NCI-H1417 (cell line): ENCODE results near the gene CDCA7.
A peak's percentile ranks its signal among the peaks of the same experiment; 100 is the strongest.
"Not testable (repeated sequence)": the region's sequence is repeated elsewhere in the genome, so short reads cannot be mapped to it uniquely, and the experiment has no call there.

Experiments used
- DNase-seq, 3 experiments: peaks; one replicate each; lab custom pipeline; 2025; lab: John Stamatoyannopoulos, UW

Gene CDCA7

GRCh38 chr2:173354582-173355131 lies at the start of gene CDCA7:
CDCA7 (plus strand) TSS chr2:173354872; CDS start chr2:173354964, 92 bp downstream.
- peak; percentile 71 to 78 (median 74) for DNase-seq

DNA sequence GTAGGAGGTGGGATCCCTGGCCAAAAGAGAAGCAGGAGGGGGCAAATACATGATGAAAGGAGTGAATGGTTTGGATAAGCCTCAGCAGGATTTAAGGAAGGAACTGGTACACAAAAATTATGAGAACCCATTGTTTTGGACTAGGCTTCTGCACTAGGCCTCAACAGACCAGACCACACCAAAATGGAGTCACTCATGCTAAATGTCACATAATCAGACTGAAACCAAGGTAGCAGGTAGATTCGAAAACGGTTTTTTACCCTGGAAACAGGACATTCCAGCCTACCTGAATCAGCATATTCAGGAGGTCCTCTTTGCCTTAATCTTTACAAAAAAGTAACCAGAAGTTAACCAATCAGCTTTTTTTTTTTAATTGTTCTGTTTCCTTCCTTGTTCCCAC lies 49.4 kb upstream of the CDCA7 start:
- DNase-seq = no peak

GRCh38 chr2:173307293-173307692 lies 47.4 kb upstream of the CDCA7 start:
- no peak for DNase-seq

GRCh38 chr2:173309370-173309769 lies 45.3 kb upstream of the CDCA7 start:
- not testable (repeated sequence) for DNase-seq

- no peak for DNase-seq
Observed at GRCh38 chr2:173311844-173312606, 42.6 kb upstream of the CDCA7 start.

GRCh38 chr2:173323371-173323770 lies 31.3 kb upstream of the CDCA7 start:
- DNase-seq = no peak

DNA sequence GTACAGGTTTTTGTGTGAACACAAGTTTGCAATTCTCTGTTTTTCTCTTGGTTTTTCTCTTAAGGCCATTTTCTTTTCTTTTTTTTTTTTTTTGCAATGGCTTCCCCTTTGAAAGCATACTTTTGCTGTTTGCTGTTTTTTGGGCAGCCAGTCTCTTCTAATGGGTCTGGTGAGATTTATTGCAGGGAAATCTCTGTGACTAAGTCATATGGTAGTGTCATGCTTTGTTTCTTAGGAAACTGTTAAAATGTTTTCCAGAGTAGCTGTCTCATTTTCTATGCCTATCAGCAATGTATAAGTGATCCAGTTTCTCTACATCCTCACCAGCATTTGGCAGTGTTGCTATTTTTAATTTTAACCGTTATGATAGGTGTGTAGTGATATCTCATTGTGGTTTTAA lies 27.9 kb upstream of the CDCA7 start:
- DNase-seq = no peak

DNA sequence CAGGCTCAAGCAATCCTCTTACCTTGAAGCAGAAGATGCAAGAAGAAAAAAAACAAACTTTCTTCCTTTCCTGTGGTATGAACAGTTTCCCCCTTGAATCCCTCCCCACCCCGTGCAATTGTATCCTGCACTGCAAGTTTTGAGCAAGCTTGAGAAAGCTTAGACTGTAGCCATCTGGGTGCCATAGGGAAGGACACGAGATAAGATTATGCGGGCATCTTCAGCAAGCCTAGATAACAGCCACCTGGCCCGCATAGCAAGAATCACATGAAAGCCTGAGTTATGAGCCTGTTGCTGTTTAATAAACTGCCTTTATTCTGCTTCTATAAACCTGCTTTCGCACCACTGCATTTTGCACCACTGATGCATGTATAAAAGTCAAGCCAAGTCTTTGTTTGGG lies 27.3 kb upstream of the CDCA7 start:
- no peak for DNase-seq

DNA sequence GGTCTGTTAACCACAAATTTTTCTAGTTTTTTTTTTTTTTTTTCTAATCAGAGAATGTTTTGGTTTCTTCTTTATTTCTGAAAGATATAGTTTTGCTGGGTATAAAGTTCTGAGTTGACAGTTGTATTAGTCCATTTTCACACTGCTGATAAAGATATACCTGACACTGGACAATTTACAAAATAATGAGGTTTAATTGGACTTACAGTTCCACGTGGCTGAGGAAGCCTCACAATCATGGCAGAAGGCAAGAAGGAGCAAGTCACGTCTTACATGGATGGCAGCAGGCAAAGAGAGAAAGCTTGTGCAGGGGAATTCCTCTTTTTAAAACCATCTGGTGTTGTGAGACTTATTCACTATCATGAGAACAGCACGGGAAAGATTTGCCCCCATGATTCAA lies 21.7 kb upstream of the CDCA7 start:
- not testable (repeated sequence) for DNase-seq

GRCh38 chr2:173339807-173340206 lies 14.9 kb upstream of the CDCA7 start:
- no peak for DNase-seq

DNA sequence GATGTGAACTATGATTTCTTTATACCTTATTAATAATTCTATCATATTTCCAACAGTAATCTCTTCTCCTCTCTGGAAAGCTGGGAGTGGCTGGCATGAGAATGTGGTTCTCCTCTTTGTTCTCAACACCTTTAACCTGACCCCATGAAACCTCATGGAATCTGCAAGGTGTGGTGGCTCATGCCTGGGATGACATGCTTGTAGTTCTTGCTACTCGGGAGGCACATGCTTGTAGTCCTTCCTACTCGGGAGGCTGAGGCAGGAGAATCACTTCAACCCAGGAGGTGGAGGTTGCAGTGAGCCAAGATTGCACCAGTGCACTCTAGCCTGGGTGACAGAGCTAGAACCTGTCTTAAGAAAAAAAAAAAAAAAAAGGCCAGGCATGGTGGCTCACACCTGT lies 10.8 kb upstream of the CDCA7 start:
- no peak for DNase-seq

DNA sequence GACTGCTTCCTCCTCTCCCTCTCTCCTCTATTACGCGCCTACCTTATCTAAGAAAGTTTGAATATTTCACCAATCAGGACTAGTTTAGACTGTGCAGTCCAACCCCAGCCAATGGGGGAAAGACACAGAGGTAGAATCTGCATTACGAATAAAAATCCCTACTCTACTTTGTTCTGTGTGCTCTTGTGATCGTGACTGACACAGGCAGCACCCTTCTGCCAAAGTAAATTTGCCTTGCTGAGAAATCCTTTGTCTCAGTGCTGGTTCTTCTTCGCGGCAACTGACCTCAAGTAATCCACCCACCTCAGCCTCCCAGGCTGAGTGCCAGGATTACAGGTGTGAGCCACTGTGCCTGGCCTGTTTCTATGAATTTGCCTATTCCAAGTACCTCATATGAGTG lies 8.6 kb upstream of the CDCA7 start:
- no peak for DNase-seq

DNA sequence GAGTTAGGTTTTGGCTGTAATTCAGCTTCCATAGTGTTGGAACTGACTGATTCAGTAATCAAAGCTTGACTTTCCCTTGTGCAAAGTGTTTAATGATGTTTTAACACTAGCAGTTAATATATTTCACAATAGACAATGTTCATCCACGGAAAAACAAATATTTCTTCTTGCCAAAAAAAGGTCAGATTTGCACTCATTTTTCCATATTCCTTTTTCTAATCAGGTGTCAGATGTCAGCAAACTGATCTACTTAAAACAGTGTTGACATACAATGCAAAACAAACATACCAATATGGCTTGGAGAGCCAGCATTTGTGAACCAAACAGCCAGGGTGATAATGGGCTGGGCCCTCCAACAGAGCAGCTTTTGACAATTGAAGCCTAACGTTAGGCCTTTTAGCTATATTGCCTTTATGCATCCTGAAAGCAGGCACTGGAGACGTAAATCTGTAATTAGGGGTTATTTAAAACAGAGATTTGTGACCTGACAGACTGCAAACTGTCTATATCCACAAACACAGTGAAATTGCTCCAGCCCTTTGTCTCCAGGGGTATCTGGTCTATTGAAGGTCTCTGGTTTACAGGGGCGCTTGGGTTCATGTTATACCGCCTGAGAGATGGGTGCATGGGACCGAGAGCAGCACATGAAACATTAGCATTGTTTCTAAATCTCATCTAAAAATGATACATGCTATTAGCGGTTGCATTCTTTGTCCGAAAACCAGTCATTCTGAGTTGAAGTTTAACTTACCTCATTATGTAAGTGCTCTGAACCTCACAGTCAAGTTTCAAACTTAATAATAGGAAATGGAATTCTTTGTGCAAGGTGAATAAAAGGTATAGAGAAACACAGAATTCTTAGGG lies 7.1 kb upstream of the CDCA7 start:
- DNase-seq = peak; percentile 6 to 90 (median 54)

GRCh38 chr2:173349287-173349686 lies 5.4 kb upstream of the CDCA7 start:
- peak in 1 of 3 experiments; percentile 0 for DNase-seq

- DNase-seq = no peak
Observed at GRCh38 chr2:173350383-173350782, 4.3 kb upstream of the CDCA7 start.

GRCh38 chr2:173351879-173352278 lies 2.8 kb upstream of the CDCA7 start:
- no peak for DNase-seq

GRCh38 chr2:173353556-173353955 lies 1.1 kb upstream of the CDCA7 start:
- DNase-seq = peak in 1 of 3 experiments; percentile 15

DNA sequence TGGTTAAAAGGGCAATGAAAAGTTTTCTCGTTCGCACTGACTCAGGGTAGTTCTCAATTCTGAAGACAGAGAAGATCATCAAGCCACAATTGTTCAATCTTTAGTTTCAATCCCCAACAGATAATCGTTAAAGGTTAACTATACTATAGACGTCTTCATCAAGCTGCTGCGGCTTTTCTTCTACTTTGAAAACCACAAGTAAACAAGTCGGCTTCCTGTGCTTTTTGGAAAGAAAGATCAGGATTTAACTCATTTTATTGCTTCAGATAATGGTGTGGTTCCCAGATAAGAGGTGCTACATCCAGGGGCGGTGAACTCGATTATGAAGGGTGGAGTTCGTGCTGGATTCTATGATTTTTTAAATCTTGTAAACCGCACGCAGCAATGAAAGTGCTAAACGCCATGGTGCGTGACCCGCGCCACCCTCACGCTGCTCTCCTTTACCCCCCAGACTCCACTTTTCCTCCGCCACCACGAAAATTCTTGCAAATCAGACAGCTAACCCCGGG lies 545 bp upstream of the CDCA7 start:
- DNase-seq = peak in 1 of 3 experiments; percentile 55

DNA sequence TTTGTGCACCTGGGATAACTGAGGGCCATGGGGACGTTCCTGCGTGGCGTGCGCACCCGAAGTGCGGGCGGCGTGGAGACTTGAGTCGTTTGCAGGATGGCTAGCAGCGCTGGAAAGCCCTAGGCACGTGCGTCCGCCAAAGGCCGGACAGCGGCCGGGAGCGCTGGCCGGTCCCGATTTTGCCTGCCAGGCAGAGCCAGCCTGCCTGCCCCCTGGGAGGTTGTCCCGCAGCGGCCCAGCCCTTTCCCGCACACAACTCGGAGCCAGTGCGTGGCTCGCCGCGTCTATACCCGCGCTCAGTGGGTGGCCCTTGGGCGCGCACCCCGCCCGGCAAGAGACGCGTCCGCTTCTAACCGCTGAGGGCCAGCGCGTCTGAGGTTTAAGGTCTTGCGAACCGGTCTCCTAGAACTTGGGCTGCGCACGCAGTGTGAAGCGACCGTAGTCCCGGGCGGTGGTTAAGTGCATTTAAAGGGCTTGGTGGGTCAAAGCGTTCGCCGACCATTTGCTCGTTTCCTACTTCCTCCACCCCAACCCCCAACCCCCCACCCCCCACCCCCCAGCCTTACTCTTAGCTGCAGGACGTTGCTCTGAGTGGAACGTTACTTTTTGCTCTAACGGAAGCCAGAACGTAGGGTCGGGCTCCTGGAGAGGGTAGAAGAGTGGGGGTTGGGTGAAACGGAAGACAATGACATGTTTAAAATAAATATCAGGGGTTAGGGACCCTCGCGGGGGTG lies 627 bp downstream of the CDCA7 start:
- peak; percentile 29 to 63 (median 52) for DNase-seq

DNA sequence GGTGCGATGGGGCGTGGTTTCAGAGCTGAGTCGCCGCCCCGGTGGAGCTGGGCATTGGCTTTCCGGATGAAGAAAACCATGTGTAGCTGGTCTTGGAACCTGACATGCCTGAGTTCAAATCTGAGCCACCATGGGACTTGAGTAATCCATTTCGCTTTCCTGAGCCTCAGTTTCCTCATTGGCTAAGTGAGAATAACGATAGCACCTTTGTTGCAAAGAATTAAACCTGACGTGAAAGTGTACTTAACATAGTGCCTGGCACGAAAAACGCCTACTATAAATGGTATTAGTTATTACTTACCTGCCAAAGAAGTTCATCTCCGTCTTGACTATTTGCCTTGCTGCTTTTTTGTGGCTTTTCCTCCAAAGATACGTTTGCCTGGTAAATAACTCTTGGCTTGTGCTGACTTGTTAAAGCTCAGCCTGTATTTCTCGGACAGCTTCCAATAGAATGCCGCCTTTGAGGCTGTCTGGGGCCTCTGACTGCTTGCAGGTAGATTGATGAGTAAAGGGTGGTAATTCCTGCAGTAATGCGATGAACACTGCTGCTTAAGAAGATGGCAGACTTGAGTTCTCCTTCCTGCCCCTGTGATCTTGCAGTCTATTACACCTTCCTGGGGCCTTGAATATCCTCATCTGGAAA lies 1.3 kb downstream of the CDCA7 start:
- DNase-seq = peak in 1 of 3 experiments; percentile 0

GRCh38 chr2:173357346-173357745 lies 2.7 kb downstream of the CDCA7 start:
- DNase-seq = no peak
